Endothelial cell of umbilical vein (primary cell): ENCODE data around the gene CDKL5. TPM values are rescaled to one million over a fixed set of nuclear protein-coding genes. Genes with fewer than 3 reads are reported as not detected.

Experiments
- BruUV-seq: library from RNA; stranded (reverse); fragments of 400-500 nt; replicated peaks from 2 replicates; lab custom pipeline; 2021; lab: Mats Ljungman, UMichigan
- CTCF ChIA-PET: fragments of 300-600, 350-600 bp; sonication (Branson Sonifier 250); formaldehyde crosslinking; loops from one replicate; lab custom pipeline; 2021; ENCODE audit warnings: antibody characterized with exemption, inconsistent platforms; lab: Charles Lee
- POLR2A ChIA-PET: fragments of 300-600, 350-600 bp; sonication (Branson Sonifier 250); formaldehyde crosslinking; loops from one replicate; lab custom pipeline; 2021; ENCODE audit warnings: antibody characterized with exemption, inconsistent platforms; lab: Charles Lee
- DNase-seq: peaks from one replicate; pipeline ENCODE4 v3.0.0-alpha.2; 2011; ENCODE audit warnings: low read depth, low spot score
- FAIRE-seq: peaks from 2 replicates; lab custom pipeline; 2011; peaks lifted over from hg19 to GRCh38; lab: Jason Lieb, UNC
- H2AFZ ChIP-seq: 2 replicates; pipeline ENCODE4 v1.6.0; 2012; ENCODE audit warnings: low read depth, low read length, control low read depth, inconsistent platforms
- H3K27ac ChIP-seq: 2 replicates; pipeline ENCODE4 v1.5.1; 2011; ENCODE audit warnings: low read depth, mild to moderate bottlenecking, control low read depth, low read length, moderate library complexity; ENCODE audit not compliant: insufficient read depth
- H3K27me3 ChIP-seq, 2 experiments: 2 replicates each; pipeline versions ENCODE4 v1.6.0 to v1.6.1; 2011; ENCODE audit warnings: low read length in 2 of 2, mixed read lengths in 1 of 2; ENCODE audit not compliant: control insufficient read depth in 2 of 2, insufficient read depth in 2 of 2
- H3K36me3 ChIP-seq, 2 experiments: 2 replicates in 1 of 2; 3 replicates in 1 of 2; pipeline ENCODE4 v1.5.1; 2011; ENCODE audit warnings: low read length in 2 of 2, mild to moderate bottlenecking in 1 of 2, moderate library complexity in 1 of 2; ENCODE audit not compliant: control insufficient read depth in 2 of 2, insufficient read depth in 2 of 2; ENCODE audit errors: extremely low read depth in 1 of 2
- H3K4me1 ChIP-seq: 3 replicates; pipeline ENCODE4 v1.5.1; 2011; ENCODE audit warnings: mild to moderate bottlenecking, low read length; ENCODE audit not compliant: control insufficient read depth, insufficient read depth; ENCODE audit errors: extremely low read depth
- H3K4me2 ChIP-seq: 2 replicates; pipeline ENCODE4 v1.6.1; 2011; ENCODE audit warnings: low read length, control low read depth, mixed read lengths; ENCODE audit not compliant: insufficient read depth
- H3K4me3 ChIP-seq, 3 experiments: fragments of 200-600 bp in 1 of 3; sonication (generic), shearing (Covaris generic) in 1 of 3; replicated peaks in 1 of 3; 2 replicates each; pipeline ENCODE4 v1.5.1; 2011 to 2016; ENCODE audit warnings: control low read depth in 3 of 3, low read length in 3 of 3, mild to moderate bottlenecking in 2 of 3, inconsistent platforms in 1 of 3, low read depth in 1 of 3, moderate library complexity in 1 of 3; ENCODE audit not compliant: insufficient read depth in 1 of 3
- H3K79me2 ChIP-seq: 2 replicates; pipeline ENCODE4 v1.6.0; 2012; ENCODE audit warnings: low read length, inconsistent platforms; ENCODE audit not compliant: control insufficient read depth, insufficient read depth
- H3K9ac ChIP-seq: replicated peaks from 2 replicates; pipeline ENCODE3; 2011; ENCODE audit warnings: low read length, control low read depth; ENCODE audit not compliant: insufficient read depth; ENCODE audit errors: extremely low read depth
- H3K9me1 ChIP-seq: replicated peaks from 3 replicates; pipeline ENCODE4 v1.6.0; 2011; ENCODE audit warnings: mild to moderate bottlenecking, low read length; ENCODE audit not compliant: control insufficient read depth, insufficient read depth; ENCODE audit errors: extremely low read depth
- H3K9me3 ChIP-seq: replicated peaks from 2 replicates; pipeline ENCODE4 v1.5.1; 2012; ENCODE audit warnings: low read length, inconsistent platforms; ENCODE audit not compliant: control insufficient read depth, insufficient read depth
- H4K20me1 ChIP-seq: replicated peaks from 2 replicates; pipeline ENCODE3; 2011; ENCODE audit warnings: mild to moderate bottlenecking, low read length; ENCODE audit not compliant: control insufficient read depth, insufficient read depth; ENCODE audit errors: extremely low read depth
- EZH2 ChIP-seq: IDR thresholded peaks from 2 replicates; pipeline ENCODE4 v1.6.1; 2012; ENCODE audit warnings: borderline replicate concordance, low read depth, mild to moderate bottlenecking, moderate library complexity, low read length, inconsistent platforms; ENCODE audit not compliant: severe bottlenecking
- FOS ChIP-seq: IDR thresholded peaks from 2 replicates; pipeline ENCODE4 v1.6.1; 2011; ENCODE audit warnings: mild to moderate bottlenecking, low read length, moderate library complexity, borderline replicate concordance; ENCODE audit not compliant: insufficient read depth
- GATA2 ChIP-seq: IDR thresholded peaks from 2 replicates; pipeline ENCODE4 v1.7.0; 2011; ENCODE audit warnings: low read depth, mild to moderate bottlenecking, moderate library complexity, mixed read lengths, low read length; ENCODE audit not compliant: insufficient read length, insufficient read depth
- JUN ChIP-seq: IDR thresholded peaks from 2 replicates; pipeline ENCODE4 v1.6.1; 2011; ENCODE audit warnings: borderline replicate concordance, low read depth; ENCODE audit not compliant: insufficient read length, insufficient read depth
- MYC ChIP-seq: IDR thresholded peaks from one replicate; pipeline ENCODE4 v1.6.1; 2011; ENCODE audit warnings: mild to moderate bottlenecking, low read depth, low read length
- POLR2A ChIP-seq: IDR thresholded peaks from 2 replicates; pipeline ENCODE4 v1.6.1; 2012; ENCODE audit warnings: low read depth, mild to moderate bottlenecking, control low read depth, low read length
- POLR2AphosphoS5 ChIP-seq: IDR thresholded peaks from 2 replicates; pipeline ENCODE4 v1.6.1; 2012; ENCODE audit warnings: low read depth, mild to moderate bottlenecking, control low read depth, low read length, moderate library complexity; ENCODE audit not compliant: insufficient read depth
- dilution Hi-C: fragments of 300-500 bp; cut with MboI; formaldehyde crosslinking; loops from one replicate; pipeline ENCODE4 v1.15.0; 2019; ENCODE audit warnings: low sequenced_read_pairs; ENCODE audit not compliant: extremely low pct_ligation_motif_present
- intact Hi-C: fragments of 100-400 bp; cut with micrococcal nuclease; formaldehyde crosslinking; loops from one replicate; pipeline ENCODE4 v1.10.0; 2022
- polyA plus RNA-seq, 4 experiments: library from polyadenylated mRNA; depleted of rRNA in 3 of 4; stranded (reverse) in 3 of 4; unstranded in 1 of 4; fragments of >200 nt; gene quantifications; 2 replicates each; pipeline versions ENCODE4 v1.2.1 to v1.2.3, GENCODE V29; 2011 to 2012; ENCODE audit warnings: missing spikeins in 1 of 4
- total RNA-seq: library from RNA; stranded (reverse); gene quantifications from 2 replicates; pipeline ENCODE4 v1.2.3, GENCODE V29; 2021
- TF ChIP-seq, protein P1 (sequence below), 2 donors: IDR thresholded peaks; 1 replicate in 1 of 2; 2 replicates in 1 of 2; pipeline ENCODE4 v1.5.1; 2011; ENCODE audit warnings: low read length in 2 of 2, mild to moderate bottlenecking in 2 of 2, moderate library complexity in 2 of 2, control low read depth in 1 of 2, inconsistent platforms in 1 of 2, low read depth in 1 of 2; ENCODE audit not compliant: insufficient read depth in 1 of 2; ENCODE audit errors: extremely low read depth in 1 of 2
- TF ChIP-seq, protein P2 (sequence below): IDR thresholded peaks from 2 replicates; pipeline ENCODE4 v1.6.1; 2011; ENCODE audit not compliant: insufficient read depth, insufficient read length

Gene CDKL5
- total and polyA plus RNA-seq, 2 donors (not counting 3 experiments of a cell fraction or from before 2014, with no cell fraction given), result 1.5 to 4.3 TPM

GRCh38 chrX:18654875-18655836 is 229.7 kb downstream of the CDKL5 start:
- FAIRE-seq, result no peak
- TF ChIP-seq GATA2, result no peak
- no peak for TF ChIP-seq POLR2A
- TF ChIP-seq, protein P1, sequence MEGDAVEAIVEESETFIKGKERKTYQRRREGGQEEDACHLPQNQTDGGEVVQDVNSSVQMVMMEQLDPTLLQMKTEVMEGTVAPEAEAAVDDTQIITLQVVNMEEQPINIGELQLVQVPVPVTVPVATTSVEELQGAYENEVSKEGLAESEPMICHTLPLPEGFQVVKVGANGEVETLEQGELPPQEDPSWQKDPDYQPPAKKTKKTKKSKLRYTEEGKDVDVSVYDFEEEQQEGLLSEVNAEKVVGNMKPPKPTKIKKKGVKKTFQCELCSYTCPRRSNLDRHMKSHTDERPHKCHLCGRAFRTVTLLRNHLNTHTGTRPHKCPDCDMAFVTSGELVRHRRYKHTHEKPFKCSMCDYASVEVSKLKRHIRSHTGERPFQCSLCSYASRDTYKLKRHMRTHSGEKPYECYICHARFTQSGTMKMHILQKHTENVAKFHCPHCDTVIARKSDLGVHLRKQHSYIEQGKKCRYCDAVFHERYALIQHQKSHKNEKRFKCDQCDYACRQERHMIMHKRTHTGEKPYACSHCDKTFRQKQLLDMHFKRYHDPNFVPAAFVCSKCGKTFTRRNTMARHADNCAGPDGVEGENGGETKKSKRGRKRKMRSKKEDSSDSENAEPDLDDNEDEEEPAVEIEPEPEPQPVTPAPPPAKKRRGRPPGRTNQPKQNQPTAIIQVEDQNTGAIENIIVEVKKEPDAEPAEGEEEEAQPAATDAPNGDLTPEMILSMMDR (IDR thresholded peaks at IDR 0.05; ENCODE audit: extremely low read depth in 1 of 2, insufficient read depth in 1 of 2, low read depth in 1 of 2, low read length in 2 of 2), result no peak
- TF ChIP-seq, protein P2, sequence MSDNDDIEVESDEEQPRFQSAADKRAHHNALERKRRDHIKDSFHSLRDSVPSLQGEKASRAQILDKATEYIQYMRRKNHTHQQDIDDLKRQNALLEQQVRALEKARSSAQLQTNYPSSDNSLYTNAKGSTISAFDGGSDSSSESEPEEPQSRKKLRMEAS, result no peak
- TF ChIP-seq EZH2, result no peak
- no peak for TF ChIP-seq JUN
- TF ChIP-seq MYC, result no peak
- TF ChIP-seq POLR2AphosphoS5, result no peak
- no peak for TF ChIP-seq FOS
- H3K4me1 ChIP-seq, result no peaks in the 10 kb centered on the region

More at GRCh38 chrX:18654875-18655836, 229.7 kb downstream of the CDKL5 start:
- ChIA-PET CTCF (no interaction called here), POLR2A (no interaction called here)
- no peaks in the 10 kb centered on the region for H3K27me3 ChIP-seq
- H3K4me3 ChIP-seq, result no peak overlapping the region
- dilution Hi-C loops (no loop called here), intact Hi-C loops (no loop called here)
- H3K9me1 ChIP-seq, result no peaks in the 10 kb centered on the region
- no peak overlapping the region for H3K27ac ChIP-seq
- no TSS peak for BruUV-seq
- H3K4me2 ChIP-seq, result no peak overlapping the region
- no peak overlapping the region for H2AFZ ChIP-seq
- H3K9ac ChIP-seq, result no peak overlapping the region
- no peaks in the 10 kb centered on the region for H4K20me1 ChIP-seq
- no peaks in the 10 kb centered on the region for H3K36me3 ChIP-seq
- no peaks in the 10 kb centered on the region for H3K9me3 ChIP-seq
- DNase-seq, result no peak
- H3K79me2 ChIP-seq, result no peaks in the 10 kb centered on the region
